Adrenal gland (tissue), 5 donors: Measurements from ENCODE around the gene VCAM1.

Experiments used
- CTCF ChIP-seq, 6 experiments: fragments of 450-650 bp in 4 of 6; fragments of 200-600 bp in 2 of 6; sonication (generic) in 1 of 6; IDR thresholded peaks; 1 replicate in 5 of 6; 2 replicates in 1 of 6; pipeline versions ENCODE4 v1.5.1 to v1.8.0; 2016 to 2021; ENCODE audit warnings: antibody characterized with exemption in 6 of 6, mild to moderate bottlenecking in 2 of 6, moderate library complexity in 1 of 6
- POLR2A ChIP-seq, 2 donors: fragments of 450-650 bp; IDR thresholded peaks; one replicate each; pipeline ENCODE4 v1.6.1; 2017; ENCODE audit warnings: antibody characterized with exemption in 2 of 2, mild to moderate bottlenecking in 2 of 2, moderate library complexity in 1 of 2
- donor health status: DM: no; HTN: no; CAD: no.

- TF ChIP-seq CTCF (IDR thresholded peaks at IDR 0.05) (no peak), POLR2A (IDR thresholded peaks at IDR 0.05) (no peak)
These were observed 39.6 kb downstream of the VCAM1 start for GRCh38 chr1:100759188-100759587.
